Neural cell (in vitro differentiated cells): ENCODE results near the gene TNFSF11. TPM values are rescaled to one million over a fixed set of nuclear protein-coding genes. Genes with fewer than 3 reads are reported as not detected.

Source experiments
- H2AFZ ChIP-seq: fragments of 200-600, 300-800 bp; sonication (generic), shearing (Covaris generic); 2 replicates; pipeline ENCODE4 v1.6.0; 2014; ENCODE audit warnings: low read depth, mild to moderate bottlenecking, antibody characterized with exemption, low read length, moderate library complexity
- H3F3A ChIP-seq: fragments of 200-600 bp; shearing (Covaris generic); 2 replicates; pipeline ENCODE4 v1.6.1; 2016; ENCODE audit warnings: mild to moderate bottlenecking, moderate library complexity, mixed read lengths, antibody characterized with exemption, low read length; ENCODE audit not compliant: insufficient read depth, poor library complexity, severe bottlenecking
- H3K27ac ChIP-seq: fragments of 200-600, 300-800 bp; sonication (generic), shearing (Covaris generic); 2 replicates; pipeline ENCODE4 v1.5.1; 2014; ENCODE audit warnings: mild to moderate bottlenecking, low read length, moderate library complexity
- H3K27me3 ChIP-seq: fragments of 300-800, 200-600 bp; sonication (generic), shearing (Covaris generic); 2 replicates; pipeline ENCODE4 v1.6.0; 2014; ENCODE audit warnings: mild to moderate bottlenecking, low read depth, low read length, moderate library complexity; ENCODE audit not compliant: insufficient read depth
- H3K36me3 ChIP-seq: fragments of 300-800, 200-600 bp; sonication (generic), shearing (Covaris generic); 2 replicates; pipeline ENCODE4 v1.5.1; 2014; ENCODE audit warnings: mild to moderate bottlenecking, antibody characterized with exemption, low read length, moderate library complexity; ENCODE audit not compliant: insufficient read depth
- H3K4me2 ChIP-seq: fragments of 300-800, 200-600 bp; sonication (generic), shearing (Covaris generic); 2 replicates; pipeline ENCODE4 v1.6.0; 2014; ENCODE audit warnings: mild to moderate bottlenecking, low read length
- H3K4me3 ChIP-seq: fragments of 300-800, 200-600 bp; sonication (generic), shearing (Covaris generic); 2 replicates; pipeline ENCODE4 v1.5.1; 2014; ENCODE audit warnings: mild to moderate bottlenecking, low read length, moderate library complexity
- H3K79me2 ChIP-seq: fragments of 200-600 bp; shearing (Covaris generic); replicated peaks from 2 replicates; pipeline ENCODE4 v1.6.0; 2014; ENCODE audit warnings: mild to moderate bottlenecking, low read length, moderate library complexity; ENCODE audit not compliant: insufficient read depth
- H3K9ac ChIP-seq: fragments of 300-800, 200-600 bp; sonication (generic), shearing (Covaris generic); 2 replicates; pipeline ENCODE4 v1.6.1; 2016; ENCODE audit warnings: mild to moderate bottlenecking, low read length, mixed read lengths
- H3K9me2 ChIP-seq: fragments of 200-600 bp; shearing (Covaris generic); 2 replicates; pipeline ENCODE4 v1.6.1; 2016; ENCODE audit warnings: mild to moderate bottlenecking, low read length, mixed read lengths; ENCODE audit not compliant: insufficient read depth
- H3K9me3 ChIP-seq: fragments of 200-600, 300-800 bp; sonication (generic), shearing (Covaris generic); 2 replicates; pipeline ENCODE4 v1.6.1; 2016; ENCODE audit warnings: mild to moderate bottlenecking, mixed run types, low read length, moderate library complexity, mixed read lengths
- H4K20me1 ChIP-seq: fragments of 200-600 bp; shearing (Covaris generic); 2 replicates; pipeline ENCODE4 v1.6.1; 2016; ENCODE audit warnings: mild to moderate bottlenecking, mixed run types; ENCODE audit not compliant: insufficient read depth
- EP300 ChIP-seq: fragments of 450-650 bp; conservative IDR thresholded peaks from 2 replicates; pipeline ENCODE4 v1.6.1; 2014; ENCODE audit warnings: antibody characterized with exemption, mild to moderate bottlenecking, moderate library complexity; ENCODE audit not compliant: poor library complexity, severe bottlenecking
- EZH2 ChIP-seq: fragments of 200-600, 300-800 bp; shearing (Covaris generic), sonication (generic); IDR thresholded peaks from 2 replicates; pipeline ENCODE4 v1.6.1; 2014; ENCODE audit warnings: antibody characterized with exemption, low read length, borderline replicate concordance, mild to moderate bottlenecking; ENCODE audit not compliant: insufficient read depth, poor library complexity, severe bottlenecking
- MXI1 ChIP-seq: fragments of 450-650 bp; conservative IDR thresholded peaks from 2 replicates; pipeline ENCODE4 v1.6.1; 2014; ENCODE audit warnings: antibody characterized with exemption, mild to moderate bottlenecking; ENCODE audit not compliant: poor library complexity, severe bottlenecking
- POLR2AphosphoS5 ChIP-seq: IDR thresholded peaks from 2 replicates; pipeline ENCODE4 v1.6.1; 2012
- RAD21 ChIP-seq: fragments of 450-650 bp; conservative IDR thresholded peaks from 2 replicates; pipeline ENCODE4 v1.6.1; 2014; ENCODE audit warnings: antibody characterized with exemption, mild to moderate bottlenecking, moderate library complexity
- SMC3 ChIP-seq: fragments of 450-650 bp; conservative IDR thresholded peaks from 2 replicates; pipeline ENCODE4 v1.6.1; 2014; ENCODE audit warnings: antibody characterized with exemption, mild to moderate bottlenecking, moderate library complexity; ENCODE audit not compliant: poor library complexity
- TAF1 ChIP-seq: IDR thresholded peaks from 2 replicates; pipeline ENCODE4 v1.6.1; 2012; ENCODE audit warnings: low read depth
- polyA plus RNA-seq: library from polyadenylated mRNA; depleted of rRNA; stranded (reverse); fragments of >200 nt; gene quantifications from 2 replicates; pipeline ENCODE4 v1.2.3, GENCODE V29; 2014
- TF ChIP-seq, protein P1 (sequence below): fragments of 450-650 bp; IDR thresholded peaks from 2 replicates; pipeline ENCODE4 v1.5.1; 2014; ENCODE audit warnings: antibody characterized with exemption, mild to moderate bottlenecking, moderate library complexity; ENCODE audit not compliant: poor library complexity, severe bottlenecking
- TF ChIP-seq, protein P2 (sequence below): IDR thresholded peaks from 2 replicates; pipeline ENCODE4 v1.6.1; 2012; ENCODE audit warnings: borderline replicate concordance

TNFSF11 gene
- polyA plus RNA-seq, 1 donor from 2014 or later: not detected

GRCh38 chr13:42633495-42633894 lies 59.5 kb downstream of the TNFSF11 start:
- no peaks in the 10 kb centered on the region for H3F3A ChIP-seq
- H2AFZ ChIP-seq: no peak overlapping the region
- no peak overlapping the region for H3K27ac ChIP-seq
- no peaks in the 10 kb centered on the region for H3K36me3 ChIP-seq
- H3K27me3 ChIP-seq: no peaks in the 10 kb centered on the region
- H3K9ac ChIP-seq: no peak overlapping the region
- no peak overlapping the region for H3K4me3 ChIP-seq
- no peak overlapping the region for H3K4me2 ChIP-seq
- no peaks in the 10 kb centered on the region for H3K9me2 ChIP-seq
- TF ChIP-seq EP300: no peak
- TF ChIP-seq RAD21: no peak
- TF ChIP-seq, protein P1, sequence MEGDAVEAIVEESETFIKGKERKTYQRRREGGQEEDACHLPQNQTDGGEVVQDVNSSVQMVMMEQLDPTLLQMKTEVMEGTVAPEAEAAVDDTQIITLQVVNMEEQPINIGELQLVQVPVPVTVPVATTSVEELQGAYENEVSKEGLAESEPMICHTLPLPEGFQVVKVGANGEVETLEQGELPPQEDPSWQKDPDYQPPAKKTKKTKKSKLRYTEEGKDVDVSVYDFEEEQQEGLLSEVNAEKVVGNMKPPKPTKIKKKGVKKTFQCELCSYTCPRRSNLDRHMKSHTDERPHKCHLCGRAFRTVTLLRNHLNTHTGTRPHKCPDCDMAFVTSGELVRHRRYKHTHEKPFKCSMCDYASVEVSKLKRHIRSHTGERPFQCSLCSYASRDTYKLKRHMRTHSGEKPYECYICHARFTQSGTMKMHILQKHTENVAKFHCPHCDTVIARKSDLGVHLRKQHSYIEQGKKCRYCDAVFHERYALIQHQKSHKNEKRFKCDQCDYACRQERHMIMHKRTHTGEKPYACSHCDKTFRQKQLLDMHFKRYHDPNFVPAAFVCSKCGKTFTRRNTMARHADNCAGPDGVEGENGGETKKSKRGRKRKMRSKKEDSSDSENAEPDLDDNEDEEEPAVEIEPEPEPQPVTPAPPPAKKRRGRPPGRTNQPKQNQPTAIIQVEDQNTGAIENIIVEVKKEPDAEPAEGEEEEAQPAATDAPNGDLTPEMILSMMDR: no peak
- TF ChIP-seq EZH2: no peak
- no peak for TF ChIP-seq POLR2AphosphoS5
- no peak for TF ChIP-seq TAF1
- TF ChIP-seq MXI1: no peak
- TF ChIP-seq SMC3: no peak
- TF ChIP-seq, protein P2, sequence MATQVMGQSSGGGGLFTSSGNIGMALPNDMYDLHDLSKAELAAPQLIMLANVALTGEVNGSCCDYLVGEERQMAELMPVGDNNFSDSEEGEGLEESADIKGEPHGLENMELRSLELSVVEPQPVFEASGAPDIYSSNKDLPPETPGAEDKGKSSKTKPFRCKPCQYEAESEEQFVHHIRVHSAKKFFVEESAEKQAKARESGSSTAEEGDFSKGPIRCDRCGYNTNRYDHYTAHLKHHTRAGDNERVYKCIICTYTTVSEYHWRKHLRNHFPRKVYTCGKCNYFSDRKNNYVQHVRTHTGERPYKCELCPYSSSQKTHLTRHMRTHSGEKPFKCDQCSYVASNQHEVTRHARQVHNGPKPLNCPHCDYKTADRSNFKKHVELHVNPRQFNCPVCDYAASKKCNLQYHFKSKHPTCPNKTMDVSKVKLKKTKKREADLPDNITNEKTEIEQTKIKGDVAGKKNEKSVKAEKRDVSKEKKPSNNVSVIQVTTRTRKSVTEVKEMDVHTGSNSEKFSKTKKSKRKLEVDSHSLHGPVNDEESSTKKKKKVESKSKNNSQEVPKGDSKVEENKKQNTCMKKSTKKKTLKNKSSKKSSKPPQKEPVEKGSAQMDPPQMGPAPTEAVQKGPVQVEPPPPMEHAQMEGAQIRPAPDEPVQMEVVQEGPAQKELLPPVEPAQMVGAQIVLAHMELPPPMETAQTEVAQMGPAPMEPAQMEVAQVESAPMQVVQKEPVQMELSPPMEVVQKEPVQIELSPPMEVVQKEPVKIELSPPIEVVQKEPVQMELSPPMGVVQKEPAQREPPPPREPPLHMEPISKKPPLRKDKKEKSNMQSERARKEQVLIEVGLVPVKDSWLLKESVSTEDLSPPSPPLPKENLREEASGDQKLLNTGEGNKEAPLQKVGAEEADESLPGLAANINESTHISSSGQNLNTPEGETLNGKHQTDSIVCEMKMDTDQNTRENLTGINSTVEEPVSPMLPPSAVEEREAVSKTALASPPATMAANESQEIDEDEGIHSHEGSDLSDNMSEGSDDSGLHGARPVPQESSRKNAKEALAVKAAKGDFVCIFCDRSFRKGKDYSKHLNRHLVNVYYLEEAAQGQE: no peak
- H3K9me3 ChIP-seq: no peaks in the 10 kb centered on the region
- no peaks in the 10 kb centered on the region for H3K79me2 ChIP-seq
- H4K20me1 ChIP-seq: no peaks in the 10 kb centered on the region

GRCh38 chr13:42638101-42638500 lies 64.1 kb downstream of the TNFSF11 start:
- Histone ChIP-seq H3K9ac (no peak overlapping the region), H3K27ac (no peak overlapping the region), H3K79me2 (no peaks in the 10 kb centered on the region), H3K9me2 (no peaks in the 10 kb centered on the region), H2AFZ (no peak overlapping the region), H3K9me3 (no peaks in the 10 kb centered on the region), H3F3A (no peaks in the 10 kb centered on the region), H3K27me3 (no peaks in the 10 kb centered on the region), H3K36me3 (no peaks in the 10 kb centered on the region), H3K4me2 (no peak overlapping the region), H4K20me1 (no peaks in the 10 kb centered on the region), H3K4me3 (no peak overlapping the region)
- TF ChIP-seq, protein P2: no peak
- TF ChIP-seq, protein P1: no peak
